ENCODE results near the gene DIO1.
"Not testable (repeated sequence)": the region's sequence is repeated elsewhere in the genome, so short reads cannot be mapped to it uniquely, and the experiment has no call there.

The DIO1 gene

DNA sequence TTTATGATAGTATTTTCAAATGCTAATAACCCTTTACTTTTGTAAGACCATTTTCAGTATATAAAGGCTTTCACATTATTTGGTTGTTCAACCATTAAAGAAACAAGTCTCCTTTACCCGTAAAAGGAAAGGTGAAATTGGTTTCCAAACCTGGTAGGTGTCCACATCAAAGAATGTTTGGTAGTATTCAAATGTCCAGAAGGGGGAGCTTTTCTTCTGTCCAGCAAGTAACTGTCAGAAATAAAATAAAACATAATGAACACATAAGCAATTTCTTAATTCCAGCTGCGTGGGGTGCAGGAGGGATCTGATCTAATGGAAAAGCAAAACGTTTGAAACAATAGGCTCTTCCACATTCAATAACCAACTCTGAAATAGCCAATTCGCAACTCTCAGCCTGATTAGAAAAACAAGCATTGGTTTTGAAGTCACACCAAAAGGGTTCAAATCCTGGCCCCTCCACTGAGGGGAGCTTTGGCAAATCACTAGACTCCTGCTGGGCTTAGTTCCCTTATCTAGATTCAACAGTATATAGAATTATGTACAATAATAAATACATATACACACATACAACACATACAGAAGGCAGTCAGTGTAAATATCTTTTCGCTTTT lies 15.4 kb upstream of the DIO1 start:
- peaks cover 58% of the 10 kb centered on the region for H3K36me3 Mint-ChIP-seq (ENCODE audit: low read depth)

DNA sequence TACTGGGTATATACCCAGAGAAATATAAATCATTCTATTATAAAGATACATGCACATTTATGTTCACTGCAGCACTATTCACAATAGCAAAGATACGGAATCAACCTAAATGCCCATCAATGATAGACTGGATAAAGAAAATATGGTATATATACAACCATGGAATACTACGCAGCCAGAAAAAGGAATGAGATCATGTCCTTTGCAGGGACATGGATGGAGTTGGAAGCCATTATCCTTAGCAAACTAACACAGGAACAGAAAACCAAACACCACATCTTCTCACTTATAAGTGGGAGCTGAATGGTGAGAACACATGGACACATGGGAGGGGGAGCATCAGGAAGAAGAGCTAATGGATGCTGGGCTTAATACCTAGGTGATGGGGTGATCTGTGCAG lies 12.1 kb upstream of the DIO1 start:
- H3K27ac Mint-ChIP-seq; H3K27me3 Mint-ChIP-seq (ENCODE audit: low read depth, poor library complexity); H3K4me1 Mint-ChIP-seq; DNase-seq; H3K4me3 Mint-ChIP-seq; H3K9me3 Mint-ChIP-seq: not testable (repeated sequence)
- H3K36me3 Mint-ChIP-seq (ENCODE audit: low read depth) = peaks cover 43% of the 10 kb centered on the region

More for the DNA sequence above, 15.4 kb upstream of the DIO1 start:
- Mint-ChIP-seq H3K4me1 (no peaks in the 10 kb centered on the region), H3K4me3 (no peak overlapping the region), H3K27me3 (ENCODE audit: low read depth, poor library complexity) (peaks cover 4% of the 10 kb centered on the region), H3K9me3 (peaks cover 9% of the 10 kb centered on the region), H3K27ac (no peak overlapping the region)
- no peak for DNase-seq
- TF ChIP-seq, protein P1, sequence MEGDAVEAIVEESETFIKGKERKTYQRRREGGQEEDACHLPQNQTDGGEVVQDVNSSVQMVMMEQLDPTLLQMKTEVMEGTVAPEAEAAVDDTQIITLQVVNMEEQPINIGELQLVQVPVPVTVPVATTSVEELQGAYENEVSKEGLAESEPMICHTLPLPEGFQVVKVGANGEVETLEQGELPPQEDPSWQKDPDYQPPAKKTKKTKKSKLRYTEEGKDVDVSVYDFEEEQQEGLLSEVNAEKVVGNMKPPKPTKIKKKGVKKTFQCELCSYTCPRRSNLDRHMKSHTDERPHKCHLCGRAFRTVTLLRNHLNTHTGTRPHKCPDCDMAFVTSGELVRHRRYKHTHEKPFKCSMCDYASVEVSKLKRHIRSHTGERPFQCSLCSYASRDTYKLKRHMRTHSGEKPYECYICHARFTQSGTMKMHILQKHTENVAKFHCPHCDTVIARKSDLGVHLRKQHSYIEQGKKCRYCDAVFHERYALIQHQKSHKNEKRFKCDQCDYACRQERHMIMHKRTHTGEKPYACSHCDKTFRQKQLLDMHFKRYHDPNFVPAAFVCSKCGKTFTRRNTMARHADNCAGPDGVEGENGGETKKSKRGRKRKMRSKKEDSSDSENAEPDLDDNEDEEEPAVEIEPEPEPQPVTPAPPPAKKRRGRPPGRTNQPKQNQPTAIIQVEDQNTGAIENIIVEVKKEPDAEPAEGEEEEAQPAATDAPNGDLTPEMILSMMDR (IDR thresholded peaks at IDR 0.05) = peak; percentile 56

DNA sequence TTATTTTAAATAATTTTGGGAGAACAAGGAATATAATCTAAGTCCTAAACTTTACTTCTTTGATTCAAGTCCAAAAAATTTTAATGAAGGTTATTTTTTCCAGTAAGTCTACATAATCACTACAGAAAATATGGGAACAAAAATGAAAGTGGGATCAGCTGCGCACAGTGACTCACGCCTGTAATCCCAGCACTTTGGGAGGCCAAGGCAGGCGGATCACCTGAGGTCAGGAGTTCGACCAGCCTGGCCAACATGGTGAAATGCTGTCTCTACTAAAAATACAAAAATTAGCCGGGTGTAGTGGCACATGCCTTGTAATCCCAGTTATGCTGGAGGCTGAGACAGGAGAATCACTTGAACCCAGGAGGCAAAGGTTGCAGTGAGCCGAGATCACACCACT lies 10.4 kb upstream of the DIO1 start:
- H3K27me3 Mint-ChIP-seq (ENCODE audit: low read depth, poor library complexity); DNase-seq; H3K9me3 Mint-ChIP-seq; H3K4me1 Mint-ChIP-seq; H3K4me3 Mint-ChIP-seq; H3K27ac Mint-ChIP-seq: not testable (repeated sequence)
- peaks cover 43% of the 10 kb centered on the region for H3K36me3 Mint-ChIP-seq (ENCODE audit: low read depth)

DNA sequence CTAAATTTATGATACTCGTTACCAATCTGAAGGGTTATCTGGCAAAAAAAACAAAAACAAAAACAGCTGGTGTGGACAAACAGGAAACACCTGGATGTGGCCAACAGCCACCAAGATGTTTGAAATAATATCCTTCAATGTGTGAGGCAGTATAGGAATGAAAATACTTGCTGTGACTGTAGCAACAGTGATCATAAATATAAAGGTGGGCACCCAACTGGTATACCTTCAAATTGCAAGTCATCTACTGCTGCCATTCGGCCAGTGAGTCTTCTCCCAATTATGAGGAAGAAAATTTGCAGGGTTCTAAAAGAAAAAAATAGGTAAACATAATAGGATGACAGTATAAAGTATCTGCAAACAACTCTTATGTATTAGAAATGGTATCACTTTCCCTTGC lies 5.3 kb upstream of the DIO1 start:
- Mint-ChIP-seq H3K4me1 (peaks cover 30% of the 10 kb centered on the region), H3K36me3 (ENCODE audit: low read depth) (peaks cover 4% of the 10 kb centered on the region), H3K27ac (no peak overlapping the region), H3K9me3 (no peaks in the 10 kb centered on the region), H3K27me3 (ENCODE audit: low read depth, poor library complexity) (peaks cover 3% of the 10 kb centered on the region), H3K4me3 (peak overlapping the region; percentile 95)
- TF ChIP-seq, protein P1 (IDR thresholded peaks at IDR 0.05) = no peak
- DNase-seq = no peak

DNA sequence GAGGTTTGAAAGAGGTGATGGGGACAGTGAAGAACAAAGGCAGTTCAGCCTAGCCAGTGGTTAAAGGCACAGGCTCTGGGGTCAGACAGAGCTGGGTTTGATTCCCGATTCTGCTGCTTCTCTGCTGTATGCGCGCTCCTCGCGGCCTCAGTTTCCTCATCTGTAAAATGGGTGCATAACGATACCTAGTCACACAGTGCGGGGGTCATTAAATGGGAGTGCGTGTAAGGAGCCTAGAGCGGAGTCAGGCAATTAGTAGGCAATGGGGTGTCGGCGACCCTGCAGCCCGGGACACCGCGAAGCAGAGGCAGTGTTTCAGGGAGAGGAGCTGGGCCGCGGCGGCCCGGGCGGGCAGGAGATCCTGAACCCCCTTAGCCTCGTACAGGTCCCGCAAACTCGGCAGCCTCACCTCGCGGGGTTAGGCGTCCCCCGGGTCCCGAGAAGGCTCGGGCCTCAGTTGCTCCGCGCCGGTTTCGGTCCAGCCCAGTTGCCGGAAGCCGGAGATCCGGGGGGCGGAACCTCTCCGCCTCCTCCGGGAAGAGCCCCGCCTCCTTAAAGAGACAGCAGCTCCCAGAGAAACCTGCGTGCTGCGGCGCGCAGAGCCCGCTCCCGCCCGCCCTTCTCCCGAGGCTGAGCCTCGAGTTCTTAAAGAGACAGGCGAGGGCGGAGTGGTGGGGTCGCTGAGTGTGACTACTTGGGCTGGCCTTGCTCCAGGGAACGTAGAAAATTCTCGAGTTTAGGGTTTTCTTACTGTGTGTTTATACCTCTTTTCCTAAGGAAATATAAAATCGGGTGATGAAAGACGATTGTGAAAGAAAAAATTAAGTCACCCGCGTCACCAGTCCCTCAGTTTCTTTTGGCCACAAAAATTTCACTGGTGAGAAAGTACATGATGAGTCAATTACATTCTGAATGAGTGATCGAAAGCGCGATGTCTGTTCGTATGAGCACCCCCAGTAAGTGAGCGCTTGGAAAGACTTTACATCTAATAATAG lies 4.4 kb upstream of the DIO1 start, which contains the start of gene YIPF1:
TSS of gene YIPF1 (minus strand) at position 494 of the 995 bp plus-strand sequence. CDS start 860 bp downstream, outside the sequence.
- peaks cover 4% of the 10 kb centered on the region for H3K27me3 Mint-ChIP-seq (ENCODE audit: low read depth, poor library complexity)
- H3K27ac Mint-ChIP-seq = no peak within 1 kb of the TSS
- H3K4me3 Mint-ChIP-seq = peak within 1 kb of the TSS; percentile 95
- H3K36me3 Mint-ChIP-seq (ENCODE audit: low read depth) = peaks cover 4% of the 10 kb centered on the region
- H3K9me3 Mint-ChIP-seq = no peaks in the 10 kb centered on the region
- peak; percentile 84 for DNase-seq
- peaks cover 40% of the 10 kb centered on the region for H3K4me1 Mint-ChIP-seq
- TF ChIP-seq, protein P1 (IDR thresholded peaks at IDR 0.05) = no peak

DNA sequence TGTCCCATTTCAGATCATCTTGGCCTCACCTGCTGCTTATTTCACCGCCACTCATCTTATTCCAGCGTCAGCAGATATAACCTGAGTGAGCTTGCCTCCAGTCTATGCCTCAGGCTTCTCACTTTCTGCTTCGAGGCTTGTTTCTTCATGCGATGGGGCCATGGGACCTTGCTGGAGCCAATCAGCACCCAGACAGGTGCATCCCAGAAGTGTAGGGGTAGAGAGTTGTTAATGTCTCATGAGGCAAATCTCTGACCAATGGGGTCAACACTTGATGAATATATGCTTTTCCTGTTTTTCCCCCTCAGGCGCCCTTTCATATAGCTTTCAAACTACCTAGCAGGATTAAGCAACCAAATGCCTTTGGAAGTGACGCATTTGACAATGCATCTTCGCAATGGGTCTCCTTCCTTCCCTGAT lies 3.5 kb upstream of the DIO1 start:
- TF ChIP-seq, protein P1 (IDR thresholded peaks at IDR 0.05) = no peak
- H3K36me3 Mint-ChIP-seq (ENCODE audit: low read depth) = peaks cover 4% of the 10 kb centered on the region
- no peaks in the 10 kb centered on the region for H3K9me3 Mint-ChIP-seq
- peak overlapping the region; percentile 95 for H3K4me3 Mint-ChIP-seq
- peaks cover 9% of the 10 kb centered on the region for H3K27me3 Mint-ChIP-seq (ENCODE audit: low read depth, poor library complexity)
- H3K27ac Mint-ChIP-seq = no peak overlapping the region
- H3K4me1 Mint-ChIP-seq = peaks cover 47% of the 10 kb centered on the region
- no peak for DNase-seq
